ENCODE results near the gene TRIM71. TPM values are rescaled to one million over a fixed set of nuclear protein-coding genes. Genes with fewer than 3 reads are reported as not detected.
"Not testable (repeated sequence)": the region's sequence is repeated elsewhere in the genome, so short reads cannot be mapped to it uniquely, and the experiment has no call there.

TRIM71 gene
- total RNA-seq, 1 donor from 2014 or later: 2.2 TPM

GRCh38 chr3:32897001-32897601 lies 79.3 kb downstream of the TRIM71 start:
- intact Hi-C loops (cut with DNase I): no loop called here
- no peaks in the 10 kb centered on the region for H3K9me3 ChIP-seq
- H3K27me3 ChIP-seq: peaks cover 7% of the 10 kb centered on the region
- peaks cover 1% of the 10 kb centered on the region for H3K36me3 ChIP-seq
- no peak for ATAC-seq
- H3K27ac ChIP-seq: no peak overlapping the region
- no peaks in the 10 kb centered on the region for H3K4me1 ChIP-seq
- no peak for DNase-seq
- no peak for TF ChIP-seq CTCF (IDR thresholded peaks at IDR 0.05)
- H3K4me3 ChIP-seq: no peak overlapping the region

- no peak for DNase-seq
- Histone ChIP-seq H3K36me3 (no peaks in the 10 kb centered on the region), H3K4me3 (no peak overlapping the region), H3K4me1 (no peaks in the 10 kb centered on the region), H3K27me3 (peaks cover 7% of the 10 kb centered on the region), H3K27ac (no peak overlapping the region), H3K9me3 (no peaks in the 10 kb centered on the region)
- ATAC-seq: no peak
- no peak for TF ChIP-seq CTCF (IDR thresholded peaks at IDR 0.05)
- intact Hi-C loops (cut with DNase I): no loop called here
These were observed 80.3 kb downstream of the TRIM71 start for GRCh38 chr3:32897981-32898623.

- no peak for ATAC-seq
- DNase-seq: no peak
- H3K27me3 ChIP-seq: peaks cover 7% of the 10 kb centered on the region
- intact Hi-C loops (cut with DNase I): no loop called here
- H3K4me1 ChIP-seq: no peaks in the 10 kb centered on the region
- no peak overlapping the region for H3K4me3 ChIP-seq
- H3K27ac ChIP-seq: no peak overlapping the region
- H3K36me3 ChIP-seq: no peaks in the 10 kb centered on the region
- no peaks in the 10 kb centered on the region for H3K9me3 ChIP-seq
- TF ChIP-seq CTCF (IDR thresholded peaks at IDR 0.05): no peak
These were observed 81.5 kb downstream of the TRIM71 start for GRCh38 chr3:32899265-32899664.

GRCh38 chr3:32901005-32901932 lies 83.5 kb downstream of the TRIM71 start:
- H3K36me3 ChIP-seq: no peaks in the 10 kb centered on the region
- no peak for ATAC-seq
- intact Hi-C loops (cut with DNase I): no loop called here
- H3K27me3 ChIP-seq: peaks cover 7% of the 10 kb centered on the region
- DNase-seq: no peak
- no peak overlapping the region for H3K27ac ChIP-seq
- no peak for TF ChIP-seq CTCF (IDR thresholded peaks at IDR 0.05)
- no peak overlapping the region for H3K4me3 ChIP-seq
- no peaks in the 10 kb centered on the region for H3K4me1 ChIP-seq
- no peaks in the 10 kb centered on the region for H3K9me3 ChIP-seq

GRCh38 chr3:32902887-32903371 lies 85.1 kb downstream of the TRIM71 start:
- H3K4me1 ChIP-seq; H3K27me3 ChIP-seq; H3K9me3 ChIP-seq; H3K36me3 ChIP-seq; intact Hi-C loops (cut with DNase I); H3K27ac ChIP-seq: not testable (repeated sequence)
- peak overlapping the region; percentile 46 for H3K4me3 ChIP-seq
- ATAC-seq (peak; percentile 91), DNase-seq (peak; percentile 82)
- TF ChIP-seq CTCF (IDR thresholded peaks at IDR 0.05): peak; percentile 42
